IMR-90 (cell line): ENCODE data around the gene MICAL3. TPM values are rescaled to one million over a fixed set of nuclear protein-coding genes. Genes with fewer than 3 reads are reported as not detected.

Source experiments
- ATAC-seq: fragments of 200-7000 bp; cut with Tn5 transposase; 2 replicates; pipeline ENCODE4 v1.9.1; 2020; ENCODE audit warnings: low read depth, mild to moderate bottlenecking, moderate library complexity
- BruUV-seq: library from RNA; stranded (reverse); fragments of 400-500 nt; replicated peaks from 2 replicates; lab custom pipeline; 2021; lab: Mats Ljungman, UMichigan
- CTCF ChIA-PET: fragments of 300-600 bp; formaldehyde crosslinking; extraction: SDS; loops from one replicate; lab custom pipeline; 2021; ENCODE audit warnings: antibody characterized with exemption; lab: Yijun Ruan, JAX
- POLR2A ChIA-PET: fragments of 300-600 bp; sonication (Branson Sonifier 250); formaldehyde crosslinking; loops from one replicate; lab custom pipeline; 2022; ENCODE audit warnings: antibody characterized with exemption; ENCODE audit not compliant: unreplicated experiment; lab: Charles Lee
- DNase-seq: peaks from one replicate; pipeline ENCODE4 v3.0.0; 2013
- H2AFZ ChIP-seq: replicated peaks from 2 replicates; pipeline ENCODE3; 2013; ENCODE audit warnings: low read length, mild to moderate bottlenecking; ENCODE audit not compliant: poor library complexity
- H2AK5ac ChIP-seq: 2 replicates; pipeline ENCODE4 v1.6.1; 2013; ENCODE audit warnings: low read depth, low read length, inconsistent platforms
- H2AK9ac ChIP-seq: replicated peaks from 2 replicates; pipeline ENCODE3; 2013; ENCODE audit warnings: mild to moderate bottlenecking, low read depth, low read length, moderate library complexity; ENCODE audit not compliant: poor library complexity
- H2BK120ac ChIP-seq: 2 replicates; pipeline ENCODE4 v1.6.1; 2013; ENCODE audit warnings: low read depth, low read length, inconsistent platforms
- H2BK15ac ChIP-seq: 3 replicates; pipeline ENCODE4 v1.6.1; 2013; ENCODE audit warnings: low read depth, low read length, inconsistent platforms
- H2BK20ac ChIP-seq: 2 replicates; pipeline ENCODE4 v1.6.1; 2013; ENCODE audit warnings: low read depth, mild to moderate bottlenecking, inconsistent platforms, low read length, moderate library complexity
- H2BK5ac ChIP-seq: 2 replicates; pipeline ENCODE4 v1.6.1; 2013; ENCODE audit warnings: mild to moderate bottlenecking, low read depth, low read length, inconsistent platforms; ENCODE audit not compliant: poor library complexity, severe bottlenecking
- H3K14ac ChIP-seq: replicated peaks from 2 replicates; pipeline ENCODE4 v1.6.1; 2013; ENCODE audit warnings: low read depth, low read length, inconsistent platforms
- H3K18ac ChIP-seq: 2 replicates; pipeline ENCODE4 v1.6.1; 2013; ENCODE audit warnings: low read depth, low read length, control low read depth
- H3K23ac ChIP-seq: 2 replicates; pipeline ENCODE4 v1.6.1; 2013; ENCODE audit warnings: low read depth, low read length, inconsistent platforms
- H3K27ac ChIP-seq: 2 replicates; pipeline ENCODE4 v1.5.1; 2013; ENCODE audit warnings: mild to moderate bottlenecking, control low read depth, low read length; ENCODE audit not compliant: insufficient read depth
- H3K27me3 ChIP-seq: 2 replicates; pipeline ENCODE4 v1.6.1; 2013; ENCODE audit warnings: low read length; ENCODE audit not compliant: control insufficient read depth, insufficient read depth
- H3K36me3 ChIP-seq: 2 replicates; pipeline ENCODE4 v1.6.1; 2013; ENCODE audit warnings: low read length, mixed read lengths; ENCODE audit not compliant: control insufficient read depth, insufficient read depth
- H3K4ac ChIP-seq: 2 replicates; pipeline ENCODE4 v1.6.1; 2013; ENCODE audit warnings: low read depth, low read length, inconsistent platforms
- H3K4me1 ChIP-seq: 2 replicates; pipeline ENCODE4 v1.6.1; 2013; ENCODE audit warnings: low read length, mixed read lengths; ENCODE audit not compliant: control insufficient read depth, insufficient read depth
- H3K4me2 ChIP-seq: 2 replicates; pipeline ENCODE4 v1.6.1; 2013; ENCODE audit warnings: low read depth, mild to moderate bottlenecking, control low read depth, low read length, moderate library complexity
- H3K4me3 ChIP-seq: 2 replicates; pipeline ENCODE4 v1.5.1; 2013; ENCODE audit warnings: low read depth, mild to moderate bottlenecking, control low read depth, low read length, moderate library complexity; ENCODE audit not compliant: insufficient read depth
- H3K56ac ChIP-seq: 2 replicates; pipeline ENCODE4 v1.6.1; 2013; ENCODE audit warnings: low read length, inconsistent platforms; ENCODE audit not compliant: insufficient read depth; ENCODE audit errors: extremely low read depth
- H3K79me1 ChIP-seq, 2 experiments: 2 replicates each; pipeline ENCODE4 v1.6.1; 2013; ENCODE audit warnings: low read length in 2 of 2, inconsistent platforms in 1 of 2, low read depth in 1 of 2
- H3K9ac ChIP-seq: 2 replicates; pipeline ENCODE4 v1.6.1; 2013; ENCODE audit warnings: low read depth, low read length, control low read depth
- H3K9me1 ChIP-seq: 2 replicates; pipeline ENCODE4 v1.6.1; 2013; ENCODE audit warnings: low read length, inconsistent platforms; ENCODE audit not compliant: insufficient read depth
- H3K9me3 ChIP-seq: 2 replicates; pipeline ENCODE4 v1.6.1; 2013; ENCODE audit warnings: low read length; ENCODE audit not compliant: control insufficient read depth, insufficient read depth
- H4K20me1 ChIP-seq: 2 replicates; pipeline ENCODE4 v1.6.1; 2013; ENCODE audit warnings: low read length, inconsistent platforms; ENCODE audit not compliant: insufficient read depth
- H4K5ac ChIP-seq: 2 replicates; pipeline ENCODE4 v1.6.1; 2013; ENCODE audit warnings: mild to moderate bottlenecking, low read depth, low read length, control low read depth
- H4K8ac ChIP-seq, 2 experiments: 2 replicates each; pipeline ENCODE4 v1.6.1; 2013; ENCODE audit warnings: low read depth in 2 of 2, low read length in 2 of 2, control low read depth in 1 of 2, inconsistent platforms in 1 of 2
- H4K91ac ChIP-seq: 2 replicates; pipeline ENCODE4 v1.6.1; 2013; ENCODE audit warnings: low read depth, low read length, inconsistent platforms; ENCODE audit not compliant: insufficient read depth
- BHLHE40 ChIP-seq: fragments of 150-350 bp; IDR thresholded peaks from 2 replicates; pipeline ENCODE4 v1.6.1; 2016; ENCODE audit warnings: mild to moderate bottlenecking, low read depth, low read length
- ELK1 ChIP-seq: fragments of 150-350 bp; IDR thresholded peaks from 2 replicates; pipeline ENCODE4 v1.6.1; 2016; ENCODE audit warnings: low read depth, mild to moderate bottlenecking, low read length, moderate library complexity, borderline replicate concordance
- FOS ChIP-seq: fragments of 150-350 bp; IDR thresholded peaks from 2 replicates; pipeline ENCODE4 v1.6.1; 2016; ENCODE audit warnings: low read depth, low read length
- MAZ ChIP-seq: IDR thresholded peaks from 2 replicates; pipeline ENCODE4 v1.6.1; 2012; ENCODE audit warnings: low read depth, mild to moderate bottlenecking, low read length, improper control_type of control experiment, moderate library complexity, borderline replicate concordance
- NFE2L2 ChIP-seq: fragments of 150-350 bp; IDR thresholded peaks from 2 replicates; pipeline ENCODE4 v1.6.1; 2016; ENCODE audit warnings: low read depth, mild to moderate bottlenecking, low read length
- POLR2A ChIP-seq: IDR thresholded peaks from 2 replicates; pipeline ENCODE4 v1.6.1; 2012; ENCODE audit warnings: mild to moderate bottlenecking, low read depth, low read length
- RCOR1 ChIP-seq: IDR thresholded peaks from 2 replicates; pipeline ENCODE4 v1.6.1; 2012; ENCODE audit warnings: mild to moderate bottlenecking, low read length, improper control_type of control experiment; ENCODE audit not compliant: insufficient replicate concordance
- RFX5 ChIP-seq: IDR thresholded peaks from 2 replicates; pipeline ENCODE4 v1.8.0; 2012; ENCODE audit warnings: low read depth, mild to moderate bottlenecking, low read length, moderate library complexity
- USF2 ChIP-seq: fragments of 150-350 bp; IDR thresholded peaks from 2 replicates; pipeline ENCODE4 v1.6.1; 2017; ENCODE audit warnings: mild to moderate bottlenecking, antibody characterized with exemption, low read length, low read depth
- WGBS, 2 experiments: methylation state at CpG; one replicate each; pipeline versions ENCODE4 v1.1.5 to v1.1.7; 2013; ENCODE audit warnings: missing lambda C conversion rate in 2 of 2; ENCODE audit not compliant: insufficient read length in 1 of 2; ENCODE audit errors: extremely low coverage in 2 of 2; 5-methylcytosine and 5-hydroxymethylcytosine counted together
- dilution Hi-C: fragments of 300-500 bp; cut with HindIII; formaldehyde crosslinking; loops from one replicate; pipeline ENCODE4 v1.14.3; 2018; ENCODE audit warnings: low sequenced_read_pairs; ENCODE audit not compliant: unreplicated experiment
- in situ Hi-C: fragments of 300-500 bp; cut with MboI; formaldehyde crosslinking; loops from 3 replicates; pipeline ENCODE4 v1.14.3; 2019; ENCODE audit warnings: low sequenced_read_pairs, inconsistent platforms, mixed read lengths
- intact Hi-C: fragments of 100-400 bp; cut with micrococcal nuclease; formaldehyde crosslinking; loops from 2 replicates; pipeline ENCODE4 v1.10.0; 2022
- polyA plus RNA-seq, 3 experiments: library from polyadenylated mRNA; depleted of rRNA; stranded (reverse); fragments of >200 nt; gene quantifications; 2 replicates each; pipeline ENCODE4 v1.2.3, GENCODE V29; 2012; ENCODE audit warnings: low replicate concordance in 1 of 3
- total RNA-seq: library from RNA; depleted of rRNA; stranded (reverse); fragments of >200 nt; gene quantifications from 2 replicates; pipeline ENCODE4 v1.2.3, GENCODE V29; 2012

The MICAL3 gene
- total and polyA plus RNA-seq, 2 of the 4 experiments (the other 2 are of a cell fraction), result 17.6 to 26.8 TPM

GRCh38 chr22:18059473-18059872 lies 35.1 kb upstream of the MICAL3 start:
- no peak overlapping the region for H2BK5ac ChIP-seq
- no peak overlapping the region for H2AK9ac ChIP-seq
- intact Hi-C loops, result no loop called here
- H4K5ac ChIP-seq, result no peak overlapping the region
- ChIA-PET POLR2A (no interaction called here), CTCF (no interaction called here)
- no peak overlapping the region for H3K9ac ChIP-seq
- H3K4me1 ChIP-seq, result peaks cover 20% of the 10 kb centered on the region
- no peak for TF ChIP-seq MAZ
- no peak for TF ChIP-seq FOS
- no peak for TF ChIP-seq RFX5
- TF ChIP-seq POLR2A, result no peak
- no peak for TF ChIP-seq RCOR1
- no peak for TF ChIP-seq NFE2L2
- no peak for TF ChIP-seq BHLHE40
- TF ChIP-seq USF2, result no peak
- no peak for TF ChIP-seq ELK1
- 100% methylated on average over 1 of the region's 3 CpGs; no CpG with 5 or more reads in 1 of the 2 experiments for whole genome bisulfite sequencing, 2 experiments
- in situ Hi-C loops, result loop anchor here (25.0 kb wide), 1 partner anchor 497 kb away; the partner anchor contains the start of gene SLC25A18
- H3K9me1 ChIP-seq, result peaks cover 16% of the 10 kb centered on the region
- no peak overlapping the region for H3K27ac ChIP-seq
- H3K56ac ChIP-seq, result no peak overlapping the region
- no peak overlapping the region for H3K14ac ChIP-seq
- H2BK120ac ChIP-seq, result peak overlapping the region; percentile 20; the same call in 1 of the 2 replicates
- H4K8ac ChIP-seq, result no peak overlapping the region
- H3K4me3 ChIP-seq, result no peak overlapping the region
- H3K27me3 ChIP-seq, result no peaks in the 10 kb centered on the region
- peak overlapping the region; percentile 49; the same call in 1 of the 2 replicates for H4K91ac ChIP-seq
- no peaks in the 10 kb centered on the region for H3K36me3 ChIP-seq
- dilution Hi-C loops, result no loop called here
- H2BK15ac ChIP-seq, result peak overlapping the region; percentile 53; the same call in 2 of the 3 replicates
- no peaks in the 10 kb centered on the region for H3K9me3 ChIP-seq
- H4K20me1 ChIP-seq, result no peaks in the 10 kb centered on the region
- H2BK20ac ChIP-seq, result no peak overlapping the region
- no peak overlapping the region for H3K4me2 ChIP-seq
- no peak overlapping the region for H3K23ac ChIP-seq
- BruUV-seq, result no TSS peak
- no peak overlapping the region for H2AFZ ChIP-seq
- peak overlapping the region; percentile 81; the same call in 1 of the 2 replicates for H2AK5ac ChIP-seq
- H3K79me1 ChIP-seq, result no peaks in the 10 kb centered on the region
- H3K4ac ChIP-seq, result peak overlapping the region; percentile 21; the same call in 1 of the 2 replicates
- H3K18ac ChIP-seq, result no peak overlapping the region
- DNase-seq, result no peak
- no peak for ATAC-seq
